HEK293T (cell line): ENCODE results near the gene CRAMP1.

Experiments
- CTCF ChIA-PET: fragments of 350-600 bp; formaldehyde crosslinking; extraction: SDS; loops from one replicate; lab custom pipeline; 2021; ENCODE audit warnings: antibody characterized with exemption, inconsistent platforms; lab: Yijun Ruan, JAX
- POLR2A ChIA-PET: fragments of 350-600 bp; formaldehyde crosslinking; extraction: SDS; loops from one replicate; lab custom pipeline; 2020; ENCODE audit warnings: antibody characterized with exemption, inconsistent platforms; lab: Yijun Ruan, JAX
- DNase-seq: peaks from one replicate; pipeline ENCODE4 v3.0.0; 2012; ENCODE audit warnings: mixed read lengths; ENCODE audit errors: extremely low spot score
- ARNT ChIP-seq: fragments of 450-650 bp; IDR thresholded peaks from 2 replicates; pipeline ENCODE4 v1.6.1; 2017; ENCODE audit warnings: mild to moderate bottlenecking
- BHLHE40 ChIP-seq: fragments of 450-650 bp; IDR thresholded peaks from 2 replicates; pipeline ENCODE4 v1.6.1; 2016; ENCODE audit warnings: mild to moderate bottlenecking, moderate library complexity, borderline replicate concordance
- CTBP1 ChIP-seq: fragments of 450-650 bp; IDR thresholded peaks from 2 replicates; pipeline ENCODE4 v1.6.1; 2016; ENCODE audit warnings: borderline replicate concordance
- ELF4 ChIP-seq: fragments of 450-650 bp; IDR thresholded peaks from 2 replicates; pipeline ENCODE4 v1.6.1; 2017; ENCODE audit warnings: antibody characterized with exemption
- FOXA1 ChIP-seq: fragments of 450-650 bp; IDR thresholded peaks from 2 replicates; pipeline ENCODE4 v1.6.1; 2016; ENCODE audit warnings: mild to moderate bottlenecking
- FOXK2 ChIP-seq: fragments of 450-650 bp; IDR thresholded peaks from 2 replicates; pipeline ENCODE4 v1.6.1; 2016; ENCODE audit warnings: mild to moderate bottlenecking
- FOXM1 ChIP-seq: fragments of 450-650 bp; IDR thresholded peaks from 2 replicates; pipeline ENCODE4 v1.6.1; 2017; ENCODE audit warnings: mild to moderate bottlenecking, borderline replicate concordance
- HDGF ChIP-seq: fragments of 450-650 bp; IDR thresholded peaks from 2 replicates; pipeline ENCODE4 v1.6.1; 2017; ENCODE audit warnings: antibody characterized with exemption, borderline replicate concordance
- L3MBTL2 ChIP-seq: fragments of 450-650 bp; conservative IDR thresholded peaks from 2 replicates; pipeline ENCODE4 v1.6.1; 2016; ENCODE audit warnings: mild to moderate bottlenecking
- LEF1 ChIP-seq: fragments of 450-650 bp; IDR thresholded peaks from 2 replicates; pipeline ENCODE4 v1.6.1; 2017; ENCODE audit warnings: mild to moderate bottlenecking, borderline replicate concordance
- NFRKB ChIP-seq: fragments of 450-650 bp; IDR thresholded peaks from 2 replicates; pipeline ENCODE4 v1.6.1; 2016; ENCODE audit warnings: mild to moderate bottlenecking, moderate library complexity
- SP1 ChIP-seq: fragments of 450-650 bp; IDR thresholded peaks from 2 replicates; pipeline ENCODE4 v1.6.1; 2017
- SUZ12 ChIP-seq: fragments of 450-650 bp; IDR thresholded peaks from 2 replicates; pipeline ENCODE4 v1.6.1; 2016; ENCODE audit warnings: mild to moderate bottlenecking
- TARDBP ChIP-seq: fragments of 450-650 bp; IDR thresholded peaks from 2 replicates; pipeline ENCODE4 v1.6.1; 2016
- ZNF384 ChIP-seq: fragments of 450-650 bp; IDR thresholded peaks from 2 replicates; pipeline ENCODE4 v1.6.1; 2016
- TF ChIP-seq, protein P1 (sequence below): fragments of 450-650 bp; IDR thresholded peaks from 2 replicates; pipeline ENCODE4 v1.6.1; 2016

The CRAMP1 gene

DNA sequence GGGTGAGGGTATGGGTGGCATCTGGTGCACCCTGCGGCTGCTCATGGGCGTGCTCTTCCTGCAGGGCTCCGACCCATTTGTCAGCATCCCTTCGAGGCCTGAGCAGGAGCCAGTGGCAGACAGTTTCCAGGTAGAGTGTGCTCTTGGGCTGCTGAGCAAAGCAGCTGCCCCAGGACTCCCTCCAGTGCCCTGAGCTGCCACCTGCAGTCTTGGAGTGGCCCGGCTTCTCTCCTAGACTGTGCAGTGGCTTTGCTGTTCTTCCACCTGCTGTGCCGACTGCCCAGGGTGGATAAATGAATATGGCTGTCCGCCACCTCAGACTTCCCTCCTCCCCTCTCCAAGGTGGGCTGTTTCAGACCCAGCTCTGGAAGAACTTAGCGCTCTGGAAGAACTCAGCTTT is 55.1 kb downstream of the CRAMP1 start:
- ChIA-PET POLR2A (interaction anchor here (1.1 kb wide), 1 partner anchor 10 kb away, joined by 4 read pairs; the partner anchor contains the start of gene JPT2), CTCF (no interaction called here)
- TF ChIP-seq TARDBP (no peak), FOXM1 (no peak), SUZ12 (no peak), ARNT (no peak), SP1 (no peak), ZNF384 (no peak), ELF4 (no peak), HDGF (no peak), FOXA1 (no peak), NFRKB (no peak), FOXK2 (no peak), CTBP1 (no peak), LEF1 (no peak), L3MBTL2 (no peak), BHLHE40 (no peak)
- TF ChIP-seq, protein P1, sequence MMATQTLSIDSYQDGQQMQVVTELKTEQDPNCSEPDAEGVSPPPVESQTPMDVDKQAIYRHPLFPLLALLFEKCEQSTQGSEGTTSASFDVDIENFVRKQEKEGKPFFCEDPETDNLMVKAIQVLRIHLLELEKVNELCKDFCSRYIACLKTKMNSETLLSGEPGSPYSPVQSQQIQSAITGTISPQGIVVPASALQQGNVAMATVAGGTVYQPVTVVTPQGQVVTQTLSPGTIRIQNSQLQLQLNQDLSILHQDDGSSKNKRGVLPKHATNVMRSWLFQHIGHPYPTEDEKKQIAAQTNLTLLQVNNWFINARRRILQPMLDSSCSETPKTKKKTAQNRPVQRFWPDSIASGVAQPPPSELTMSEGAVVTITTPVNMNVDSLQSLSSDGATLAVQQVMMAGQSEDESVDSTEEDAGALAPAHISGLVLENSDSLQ, result no peak
- DNase-seq, result no peak

DNA sequence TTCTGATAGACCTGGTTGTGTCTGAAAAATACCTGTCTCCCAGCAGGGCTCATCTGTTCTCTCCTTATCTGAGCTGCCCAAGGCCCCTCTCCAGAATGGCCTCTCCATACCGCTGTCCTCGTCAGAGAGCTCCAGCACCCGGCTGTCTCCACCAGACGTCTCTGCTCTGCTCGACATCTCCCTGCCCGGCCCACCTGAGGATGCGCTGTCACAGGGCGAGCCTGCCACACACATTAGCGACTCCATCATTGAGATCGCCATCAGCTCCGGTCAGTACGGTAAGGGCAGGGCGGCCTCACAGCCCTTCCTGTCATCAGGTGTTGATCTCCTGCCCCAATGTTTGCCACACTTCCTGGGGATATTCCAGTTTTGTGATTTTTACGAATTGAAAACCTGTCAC is 55.8 kb downstream of the CRAMP1 start:
- DNase-seq, result no peak
- TF ChIP-seq SUZ12, result no peak
- TF ChIP-seq ELF4, result no peak
- TF ChIP-seq, protein P1, result no peak
- TF ChIP-seq SP1, result no peak
- no peak for TF ChIP-seq NFRKB
- no peak for TF ChIP-seq TARDBP
- TF ChIP-seq BHLHE40, result no peak
- no peak for TF ChIP-seq HDGF
- TF ChIP-seq FOXM1, result no peak
- TF ChIP-seq L3MBTL2, result no peak
- no peak for TF ChIP-seq FOXA1
- TF ChIP-seq CTBP1, result no peak
- no peak for TF ChIP-seq ARNT
- no peak for TF ChIP-seq LEF1
- no peak for TF ChIP-seq ZNF384
- CTCF ChIA-PET, result no interaction called here
- POLR2A ChIA-PET, result interaction anchor here (1.1 kb wide), 1 partner anchor 10 kb away, joined by 4 read pairs; the partner anchor contains the start of gene JPT2

DNA sequence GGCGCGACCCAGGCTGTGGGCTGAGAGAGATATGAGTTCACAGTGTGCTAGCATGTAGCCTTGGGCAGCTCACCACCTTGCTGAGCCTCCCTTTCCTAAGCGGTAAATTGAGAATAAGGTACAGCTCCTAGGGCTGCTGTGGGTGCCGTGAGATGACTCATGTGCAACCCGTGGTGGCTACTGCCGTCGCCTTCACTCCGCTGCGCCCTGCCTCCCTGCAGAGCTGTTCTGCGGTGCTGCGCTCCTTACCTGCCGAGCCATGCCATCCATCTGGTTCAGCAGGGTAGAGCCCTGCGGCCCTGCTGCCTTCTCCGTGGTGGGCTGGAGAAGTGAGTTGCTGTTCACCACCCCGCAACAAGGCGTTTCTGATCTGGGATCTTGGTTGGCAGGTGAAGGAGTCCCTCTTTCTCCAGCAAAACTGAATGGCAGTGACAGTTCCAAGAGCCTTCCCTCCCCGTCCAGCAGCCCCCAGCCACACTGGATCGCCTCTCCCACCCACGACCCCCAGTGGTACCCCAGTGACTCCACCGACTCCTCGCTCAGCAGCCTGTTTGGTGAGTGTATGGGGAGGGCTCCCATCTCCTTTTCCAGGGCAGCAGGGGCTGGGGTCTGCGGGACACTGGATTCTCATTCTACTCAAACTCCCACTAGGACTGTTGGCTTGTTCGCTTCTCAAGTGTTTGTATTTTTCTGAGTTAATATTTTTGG is 56.6 kb downstream of the CRAMP1 start:
- ChIA-PET CTCF (no interaction called here), POLR2A (interaction anchor here (1.1 kb wide), 1 partner anchor 9 kb away, joined by 4 read pairs; the partner anchor contains the start of gene JPT2)
- no peak for TF ChIP-seq TARDBP
- TF ChIP-seq LEF1, result no peak
- no peak for TF ChIP-seq NFRKB
- no peak for TF ChIP-seq SUZ12
- no peak for DNase-seq

DNA sequence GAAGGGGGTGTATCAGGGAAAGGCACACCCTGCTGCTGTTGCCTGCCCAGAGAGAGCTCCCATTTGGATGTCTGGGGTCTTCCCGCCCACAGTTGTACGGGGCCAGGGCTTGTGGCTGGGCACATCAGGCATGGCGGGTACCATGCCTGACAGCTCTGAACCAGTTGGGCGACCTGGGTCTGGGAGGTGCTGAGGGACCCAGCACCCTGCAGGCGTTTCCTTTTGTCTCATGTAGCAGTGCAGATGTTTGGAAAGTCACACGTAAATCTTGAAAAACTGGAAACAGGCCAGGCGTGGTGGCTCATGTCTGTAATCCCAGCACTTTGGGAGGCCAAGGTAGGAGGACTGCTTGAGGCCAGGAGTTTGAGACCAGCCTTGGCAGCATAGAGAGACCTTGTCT is 57.5 kb downstream of the CRAMP1 start:
- ChIA-PET CTCF (interaction anchor here (1.3 kb wide), 1 partner anchor 36 kb away, joined by 4 read pairs; the partner anchor contains the start of gene MAPK8IP3), POLR2A (no interaction called here)
- TF ChIP-seq CTBP1 (no peak), TARDBP (no peak), FOXM1 (no peak)
- no peak for DNase-seq

DNA sequence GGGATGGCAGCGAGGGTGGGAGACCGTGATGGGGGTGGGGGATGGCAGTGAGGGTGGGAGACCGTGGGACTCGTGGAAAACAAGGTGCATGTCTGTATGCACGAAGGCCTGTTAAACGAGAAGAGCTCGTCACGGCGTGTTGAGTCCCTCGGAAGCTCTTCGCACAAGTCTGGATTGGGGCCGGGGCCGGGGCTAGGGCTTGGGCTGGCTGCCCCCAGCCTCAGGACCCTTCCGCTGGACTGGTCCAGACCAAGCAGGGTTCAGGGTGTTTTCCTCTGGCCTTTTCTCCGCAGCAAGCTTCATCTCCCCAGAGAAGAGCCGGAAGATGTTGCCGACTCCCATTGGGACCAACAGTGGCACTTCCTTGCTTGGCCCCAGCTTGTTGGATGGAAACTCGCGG is 58.2 kb downstream of the CRAMP1 start:
- no peak for TF ChIP-seq LEF1
- no peak for TF ChIP-seq BHLHE40
- no peak for TF ChIP-seq L3MBTL2
- TF ChIP-seq FOXK2, result no peak
- no peak for TF ChIP-seq CTBP1
- no peak for TF ChIP-seq FOXA1
- no peak for TF ChIP-seq NFRKB
- TF ChIP-seq ELF4, result no peak
- TF ChIP-seq FOXM1, result no peak
- no peak for TF ChIP-seq SP1
- TF ChIP-seq ZNF384, result no peak
- no peak for TF ChIP-seq SUZ12
- TF ChIP-seq HDGF, result no peak
- CTCF ChIA-PET, result interaction anchor here (1.3 kb wide), 1 partner anchor 35 kb away, joined by 4 read pairs; the partner anchor contains the start of gene MAPK8IP3
- POLR2A ChIA-PET, result no interaction called here
- no peak for DNase-seq

DNA sequence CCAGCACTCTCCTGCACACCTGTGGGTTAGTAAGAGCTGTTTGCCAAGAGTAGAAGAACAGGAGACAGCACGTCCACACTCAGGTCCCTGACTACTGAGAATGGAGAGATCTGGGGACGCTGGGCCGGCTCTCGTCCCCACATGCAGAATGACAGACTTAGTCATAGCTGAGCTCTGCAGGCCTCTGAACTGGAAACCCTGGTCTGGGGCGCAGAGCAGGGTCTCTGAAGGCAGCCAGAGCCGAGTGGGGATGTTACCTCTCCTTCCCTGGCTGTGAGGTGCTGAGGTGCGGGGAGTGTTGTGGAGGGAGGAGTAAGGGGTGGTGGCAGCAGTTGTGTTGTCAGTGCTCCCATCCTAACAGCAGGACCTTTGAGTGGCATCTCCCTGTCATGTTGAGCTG is 58.7 kb downstream of the CRAMP1 start:
- CTCF ChIA-PET, result interaction anchor here (1.3 kb wide), 1 partner anchor 35 kb away, joined by 4 read pairs; the partner anchor contains the start of gene MAPK8IP3
- no peak for DNase-seq
- POLR2A ChIA-PET, result no interaction called here
- TF ChIP-seq ELF4, result no peak
- no peak for TF ChIP-seq NFRKB
- TF ChIP-seq ZNF384, result no peak
- TF ChIP-seq L3MBTL2, result no peak
- TF ChIP-seq SP1, result no peak
